ENCODE data around the gene LSM10. TPM values are rescaled to one million over a fixed set of nuclear protein-coding genes. Genes with fewer than 3 reads are reported as not detected.

Gene LSM10
- total and polyA plus RNA-seq, 2 experiments from 2014 or later, result 27.5 to 98.9 TPM

- H3K36me3 ChIP-seq (ENCODE audit: insufficient read depth), result peaks cover 3% of the 10 kb centered on the region; the same call in 1 of the 2 replicates
- ATAC-seq, result no peak
- no peaks in the 10 kb centered on the region for H3F3A ChIP-seq (replicated peaks; ENCODE audit: low read depth)
- no peaks in the 10 kb centered on the region for H3K9me3 Mint-ChIP-seq
- H2AFZ ChIP-seq, result no peak overlapping the region
- H3K4me3 Mint-ChIP-seq, result no peak overlapping the region
- H3K27me3 ChIP-seq (ENCODE audit: insufficient read depth), result no peaks in the 10 kb centered on the region
- no peak overlapping the region for H3K4me3 ChIP-seq
- no peak overlapping the region for H3K27ac ChIP-seq (ENCODE audit: low read depth)
- no peak for DNase-seq (ENCODE audit: low spot score)
- H3K4me2 ChIP-seq, result no peak overlapping the region
- no peaks in the 10 kb centered on the region; the same call in 1 of the 2 replicates for H4K20me1 ChIP-seq (replicated peaks; ENCODE audit: insufficient read depth)
- peaks cover 51% of the 10 kb centered on the region for H3K36me3 Mint-ChIP-seq (ENCODE audit: low read depth)
- H3K9me2 ChIP-seq (ENCODE audit: insufficient read depth), result no peaks in the 10 kb centered on the region
- peaks cover 5% of the 10 kb centered on the region; the same call in 1 of the 2 replicates for H3K4me1 ChIP-seq (ENCODE audit: insufficient read depth)
- H3K79me2 ChIP-seq (replicated peaks; ENCODE audit: insufficient read depth), result no peaks in the 10 kb centered on the region
- H3K4me1 Mint-ChIP-seq, result peaks cover 13% of the 10 kb centered on the region
- peaks cover 3% of the 10 kb centered on the region for H3K27me3 Mint-ChIP-seq (ENCODE audit: insufficient read depth, low read depth, poor library complexity)
- H3K27ac Mint-ChIP-seq, result peak overlapping the region; percentile 43; the same call in 1 of the 2 replicates
- TF ChIP-seq ZNF331 (CRISPR knock-in tag; IDR thresholded peaks at IDR 0.05; ENCODE audit: low read depth), result no peak
Observed at GRCh38 chr1:36352910-36353878, 44.5 kb downstream of the LSM10 start.

- Histone ChIP-seq H3K27ac (ENCODE audit: low read depth) (no peak overlapping the region), H3K4me1 (ENCODE audit: insufficient read depth) (peaks cover 5% of the 10 kb centered on the region; the same call in 1 of the 2 replicates), H3K36me3 (ENCODE audit: insufficient read depth) (peaks cover 3% of the 10 kb centered on the region; the same call in 1 of the 2 replicates), H3K79me2 (replicated peaks; ENCODE audit: insufficient read depth) (no peaks in the 10 kb centered on the region), H3K9me2 (ENCODE audit: insufficient read depth) (no peaks in the 10 kb centered on the region), H3K27me3 (ENCODE audit: insufficient read depth) (no peaks in the 10 kb centered on the region), H3K4me3 (no peak overlapping the region), H3K4me2 (no peak overlapping the region), H2AFZ (no peak overlapping the region), H3F3A (replicated peaks; ENCODE audit: low read depth) (no peaks in the 10 kb centered on the region), H4K20me1 (replicated peaks; ENCODE audit: insufficient read depth) (no peaks in the 10 kb centered on the region)
- peak overlapping the region; percentile 15; the same call in 1 of the 3 replicates for H3K4me3 Mint-ChIP-seq
- ATAC-seq, result peak; percentile 18; the same call in 1 of the 3 replicates
- no peaks in the 10 kb centered on the region for H3K9me3 Mint-ChIP-seq
- H3K27me3 Mint-ChIP-seq (ENCODE audit: insufficient read depth, low read depth, poor library complexity), result peaks cover 3% of the 10 kb centered on the region
- H3K36me3 Mint-ChIP-seq (ENCODE audit: low read depth), result peaks cover 52% of the 10 kb centered on the region
- TF ChIP-seq, protein P1, sequence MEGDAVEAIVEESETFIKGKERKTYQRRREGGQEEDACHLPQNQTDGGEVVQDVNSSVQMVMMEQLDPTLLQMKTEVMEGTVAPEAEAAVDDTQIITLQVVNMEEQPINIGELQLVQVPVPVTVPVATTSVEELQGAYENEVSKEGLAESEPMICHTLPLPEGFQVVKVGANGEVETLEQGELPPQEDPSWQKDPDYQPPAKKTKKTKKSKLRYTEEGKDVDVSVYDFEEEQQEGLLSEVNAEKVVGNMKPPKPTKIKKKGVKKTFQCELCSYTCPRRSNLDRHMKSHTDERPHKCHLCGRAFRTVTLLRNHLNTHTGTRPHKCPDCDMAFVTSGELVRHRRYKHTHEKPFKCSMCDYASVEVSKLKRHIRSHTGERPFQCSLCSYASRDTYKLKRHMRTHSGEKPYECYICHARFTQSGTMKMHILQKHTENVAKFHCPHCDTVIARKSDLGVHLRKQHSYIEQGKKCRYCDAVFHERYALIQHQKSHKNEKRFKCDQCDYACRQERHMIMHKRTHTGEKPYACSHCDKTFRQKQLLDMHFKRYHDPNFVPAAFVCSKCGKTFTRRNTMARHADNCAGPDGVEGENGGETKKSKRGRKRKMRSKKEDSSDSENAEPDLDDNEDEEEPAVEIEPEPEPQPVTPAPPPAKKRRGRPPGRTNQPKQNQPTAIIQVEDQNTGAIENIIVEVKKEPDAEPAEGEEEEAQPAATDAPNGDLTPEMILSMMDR (conservative IDR thresholded peaks at IDR 0.05; ENCODE audit: low read depth in 2 of 2), result peak; percentile 22 to 44; a peak in 3 of 4 replicates
- no peak for TF ChIP-seq ZNF114 (CRISPR knock-in tag; IDR thresholded peaks at IDR 0.05)
- no peak for DNase-seq (ENCODE audit: low spot score)
- H3K27ac Mint-ChIP-seq, result peak overlapping the region; percentile 43
- peaks cover 13% of the 10 kb centered on the region for H3K4me1 Mint-ChIP-seq
Observed at GRCh38 chr1:36352125-36352909, 45.4 kb downstream of the LSM10 start.

Measured in GM23338 (cell line).